Pons (tissue), 1 donor: ENCODE data around the gene CSAG3.
"Not testable (repeated sequence)": the region's sequence is repeated elsewhere in the genome, so short reads cannot be mapped to it uniquely, and the experiment has no call there.

ENCODE experiments used
- DNase-seq: peaks from one replicate; pipeline ENCODE4 v3.0.0-alpha.2; 2016; ENCODE audit warnings: low spot score

CSAG3 gene

GRCh38 chrX:152758918-152759317 is at the start of gene CSAG3:
TSS of gene CSAG3 (plus strand) at chrX:152759218.
- DNase-seq, result not testable (repeated sequence)

GRCh38 chrX:152713195-152713594 is 45.8 kb upstream of the CSAG3 start:
- DNase-seq, result not testable (repeated sequence)

- not testable (repeated sequence) for DNase-seq
These were observed 44.9 kb upstream of the CSAG3 start, which contains the start of gene MAGEA2B for GRCh38 chrX:152713815-152714787. TSS of gene MAGEA2B (plus strand) at chrX:152714628. CDS start at chrX:152717107, 2,479 bp downstream.

- DNase-seq, result no peak
These were observed 33.6 kb upstream of the CSAG3 start for GRCh38 chrX:152725409-152725808.

GRCh38 chrX:152733261-152733975 is 25.6 kb upstream of the CSAG3 start, which contains the start of the genes CSAG1 and MAGEA12:
TSS of gene CSAG1 (minus strand) at chrX:152733721. CDS start at chrX:152732460, 1,261 bp downstream.
TSS of gene MAGEA12 (plus strand) at chrX:152733757. CDS start at chrX:152736162, 2,405 bp downstream.
- DNase-seq, result no peak

GRCh38 chrX:152734143-152734858 is 24.7 kb upstream of the CSAG3 start:
- DNase-seq, result not testable (repeated sequence)

GRCh38 chrX:152735101-152735500 is 23.9 kb upstream of the CSAG3 start:
- no peak for DNase-seq

GRCh38 chrX:152735860-152736511 is 23.0 kb upstream of the CSAG3 start:
- DNase-seq, result no peak

- DNase-seq, result not testable (repeated sequence)
These were observed 22.5 kb upstream of the CSAG3 start for GRCh38 chrX:152736528-152736927.

- no peak for DNase-seq
These were observed 20.5 kb upstream of the CSAG3 start for GRCh38 chrX:152738560-152738959.

GRCh38 chrX:152753686-152754650 is 5.0 kb upstream of the CSAG3 start, which contains the start of gene MAGEA2:
TSS of gene MAGEA2 (minus strand) at chrX:152753842. CDS start at chrX:152751363, 2,479 bp downstream.
- DNase-seq, result not testable (repeated sequence)

GRCh38 chrX:152754871-152755270 is 4.1 kb upstream of the CSAG3 start:
- DNase-seq, result not testable (repeated sequence)

- not testable (repeated sequence) for DNase-seq
These were observed 526 bp downstream of the CSAG3 start for GRCh38 chrX:152759544-152759943.

- not testable (repeated sequence) for DNase-seq
These were observed 2.6 kb downstream of the CSAG3 start for GRCh38 chrX:152761582-152761981.

- not testable (repeated sequence) for DNase-seq
These were observed 7.5 kb downstream of the CSAG3 start for GRCh38 chrX:152766562-152766961.

- not testable (repeated sequence) for DNase-seq
These were observed 10.7 kb downstream of the CSAG3 start, which contains the start of gene MAGEA6 for GRCh38 chrX:152769549-152770289. TSS of gene MAGEA6 (minus strand) at chrX:152769689. CDS start at chrX:152767650, 2,039 bp downstream.

GRCh38 chrX:152787062-152787461 is 28.0 kb downstream of the CSAG3 start:
- not testable (repeated sequence) for DNase-seq

GRCh38 chrX:152798945-152799344 is 39.9 kb downstream of the CSAG3 start:
- no peak for DNase-seq

- no peak for DNase-seq
These were observed 47.0 kb downstream of the CSAG3 start for GRCh38 chrX:152806035-152806434.
